Lower leg skin (tissue), 4 donors: ENCODE data around the gene DHX34. TPM values are rescaled to one million over a fixed set of nuclear protein-coding genes. Genes with fewer than 3 reads are reported as not detected.
"Not testable (repeated sequence)": the region's sequence is repeated elsewhere in the genome, so short reads cannot be mapped to it uniquely, and the experiment has no call there.

Source experiments
- DNase-seq, 2 donors: peaks; one replicate each; pipeline ENCODE4 v3.0.0-alpha.2; 2019; ENCODE audit warnings: low spot score in 2 of 2
- H3K4me3 ChIP-seq: fragments of 200-600 bp; sonication (generic); 2 replicates; pipeline ENCODE4 v1.5.1; 2017; ENCODE audit warnings: mild to moderate bottlenecking, low read depth; ENCODE audit not compliant: poor library complexity, severe bottlenecking
- CTCF ChIP-seq, 3 donors: fragments of 450-650 bp; IDR thresholded peaks; one replicate each; pipeline ENCODE4 v1.5.1; 2016; ENCODE audit warnings: antibody characterized with exemption in 3 of 3, mild to moderate bottlenecking in 3 of 3, moderate library complexity in 2 of 3
- POLR2A ChIP-seq, 2 donors: fragments of 450-650 bp; IDR thresholded peaks; one replicate each; pipeline ENCODE4 v1.6.1; 2016 to 2017; ENCODE audit warnings: antibody characterized with exemption in 2 of 2, mild to moderate bottlenecking in 1 of 2, moderate library complexity in 1 of 2
- WGBS, 2 donors: methylation state at CpG; one replicate each; pipeline ENCODE4 v1.1.5; 2018; 5-methylcytosine and 5-hydroxymethylcytosine counted together
- intact Hi-C: fragments of 100-400 bp; cut with DNase I; formaldehyde crosslinking; loops from one replicate; pipeline ENCODE4 v1.15.0; 2023; ENCODE audit warnings: low total_unique reads
- total RNA-seq, 4 donors: library from RNA; depleted of rRNA; stranded (reverse); fragments of >200 nt; gene quantifications; one replicate each; pipeline ENCODE4 v1.1.0, GENCODE V29; 2016

Gene DHX34
- total RNA-seq, 4 donors from 2014 or later, result 11.1 to 28.7 (median 18.9) TPM

- no peak for TF ChIP-seq CTCF (IDR thresholded peaks at IDR 0.05)
- TF ChIP-seq POLR2A (IDR thresholded peaks at IDR 0.05), result no peak
- intact Hi-C loops, result no loop called here
- H3K4me3 ChIP-seq, result no peak overlapping the region
- WGBS, 2 donors, result 92 to 95% methylated on average over 11 of the region's 11 CpGs
- no peak for DNase-seq
Measured at GRCh38 chr19:47378246-47378645, 29.1 kb downstream of the DHX34 start.

- TF ChIP-seq POLR2A (IDR thresholded peaks at IDR 0.05) (no peak), CTCF (IDR thresholded peaks at IDR 0.05) (no peak)
- WGBS, 2 donors, result 89 to 92% methylated on average over 23 of the region's 23 CpGs
- no peak for DNase-seq
- H3K4me3 ChIP-seq, result no peak overlapping the region
- intact Hi-C loops, result no loop called here
Measured at GRCh38 chr19:47379381-47379938, 30.3 kb downstream of the DHX34 start.

- 96 to 97% methylated on average over 6 of the region's 6 CpGs for WGBS, 2 donors
- TF ChIP-seq CTCF (IDR thresholded peaks at IDR 0.05) (no peak), POLR2A (IDR thresholded peaks at IDR 0.05) (no peak)
- H3K4me3 ChIP-seq, result no peak overlapping the region
- DNase-seq, result no peak
- intact Hi-C loops, result no loop called here
Measured at GRCh38 chr19:47380559-47380958, 31.4 kb downstream of the DHX34 start.

GRCh38 chr19:47381121-47381520 lies 32.0 kb downstream of the DHX34 start:
- TF ChIP-seq CTCF (IDR thresholded peaks at IDR 0.05), result no peak
- no peak for TF ChIP-seq POLR2A (IDR thresholded peaks at IDR 0.05)
- H3K4me3 ChIP-seq, result no peak overlapping the region
- DNase-seq, result no peak
- intact Hi-C loops, result no loop called here
- 91 to 96% methylated on average over 7 to 14 of the region's 14 CpGs for WGBS, 2 donors

- no peak for DNase-seq
- no peak for TF ChIP-seq POLR2A (IDR thresholded peaks at IDR 0.05)
- TF ChIP-seq CTCF (IDR thresholded peaks at IDR 0.05), result no peak
- 92 to 93% methylated on average over 10 to 11 of the region's 11 CpGs for WGBS, 2 donors
- intact Hi-C loops, result no loop called here
- no peak overlapping the region for H3K4me3 ChIP-seq
Measured at GRCh38 chr19:47381653-47382279, 32.7 kb downstream of the DHX34 start.

GRCh38 chr19:47383890-47384289 lies 34.8 kb downstream of the DHX34 start:
- H3K4me3 ChIP-seq, intact Hi-C loops, DNase-seq: not testable (repeated sequence)
- WGBS, 2 donors, result 69 to 81% methylated on average over 5 of the region's 5 CpGs

GRCh38 chr19:47384533-47384932 lies 35.4 kb downstream of the DHX34 start:
- intact Hi-C loops, H3K4me3 ChIP-seq, DNase-seq: not testable (repeated sequence)
- 83 to 91% methylated on average over 4 of the region's 4 CpGs for WGBS, 2 donors

GRCh38 chr19:47386582-47386981 lies 37.5 kb downstream of the DHX34 start:
- H3K4me3 ChIP-seq, intact Hi-C loops, DNase-seq: not testable (repeated sequence)
- 80 to 86% methylated on average over 12 of the region's 12 CpGs for WGBS, 2 donors

- DNase-seq, intact Hi-C loops, H3K4me3 ChIP-seq: not testable (repeated sequence)
- 83 to 87% methylated on average over 3 of the region's 3 CpGs for WGBS, 2 donors
Measured at GRCh38 chr19:47387623-47388022, 38.5 kb downstream of the DHX34 start.

- 80 to 88% methylated on average over 5 of the region's 5 CpGs for WGBS, 2 donors
- intact Hi-C loops, DNase-seq, H3K4me3 ChIP-seq: not testable (repeated sequence)
Measured at GRCh38 chr19:47388721-47389120, 39.6 kb downstream of the DHX34 start.
